SK-N-SH (cell line): ENCODE data around the gene ALPK3. TPM values are rescaled to one million over a fixed set of nuclear protein-coding genes. Genes with fewer than 3 reads are reported as not detected.

Experiments used
- CTCF ChIA-PET: fragments of 300-600, 350-600 bp; formaldehyde crosslinking; extraction: SDS; loops from one replicate; lab custom pipeline; 2021; lab: Yijun Ruan, JAX
- POLR2A ChIA-PET: fragments of 350-600 bp; sonication (Branson Sonifier 250); formaldehyde crosslinking; extraction: SDS; loops from one replicate; lab custom pipeline; 2020; ENCODE audit warnings: antibody characterized with exemption, inconsistent platforms; lab: Yijun Ruan, JAX
- DNase-seq: peaks from one replicate; pipeline ENCODE4 v3.0.0; 2012
- H2AFZ ChIP-seq: fragments of 200-600 bp; sonication (generic); 2 replicates; pipeline ENCODE4 v1.8.1; 2016; ENCODE audit warnings: antibody characterized with exemption, mild to moderate bottlenecking, low read depth
- H3F3A ChIP-seq: fragments of 200-600 bp; sonication (generic); replicated peaks from 2 replicates; pipeline ENCODE3; 2016; ENCODE audit warnings: antibody characterized with exemption, mild to moderate bottlenecking; ENCODE audit not compliant: insufficient read depth
- H3K27ac ChIP-seq, 2 experiments: fragments of 200-500 bp in 1 of 2; fragments of 200-600 bp in 1 of 2; sonication (Bioruptor generic) in 1 of 2; sonication (generic), shearing (Covaris generic) in 1 of 2; 2 replicates each; pipeline versions ENCODE4 v1.5.1 to v1.6.1; 2014 to 2016; ENCODE audit warnings: low read depth in 2 of 2, inconsistent platforms in 1 of 2, low read length in 1 of 2, mild to moderate bottlenecking in 1 of 2, mixed read lengths in 1 of 2
- H3K27me3 ChIP-seq: fragments of 200-600 bp; sonication (generic), shearing (Covaris generic); 2 replicates; pipeline ENCODE4 v1.6.1; 2016; ENCODE audit warnings: mixed run types; ENCODE audit not compliant: insufficient read depth
- H3K36me3 ChIP-seq, 2 experiments: fragments of 200-500 bp in 1 of 2; fragments of 200-600 bp in 1 of 2; sonication (Bioruptor generic) in 1 of 2; sonication (generic) in 1 of 2; replicated peaks in 1 of 2; 2 replicates each; pipeline versions ENCODE3 to v1.5.1; 2014 to 2016; ENCODE audit warnings: low read length in 1 of 2, mild to moderate bottlenecking in 1 of 2; ENCODE audit not compliant: insufficient read depth in 2 of 2, control insufficient read depth in 1 of 2
- H3K4me1 ChIP-seq, 2 experiments: fragments of 200-500 bp in 1 of 2; fragments of 200-600 bp in 1 of 2; sonication (Bioruptor generic) in 1 of 2; sonication (generic), shearing (Covaris generic) in 1 of 2; 2 replicates each; pipeline versions ENCODE4 v1.5.1 to v1.6.1; 2014 to 2016; ENCODE audit warnings: low read depth in 1 of 2, low read length in 1 of 2, mixed run types in 1 of 2; ENCODE audit not compliant: insufficient read depth in 2 of 2, control insufficient read depth in 1 of 2
- H3K4me2 ChIP-seq: fragments of 200-600 bp; sonication (generic), shearing (Covaris generic); 2 replicates; pipeline ENCODE4 v1.6.1; 2017; ENCODE audit warnings: mixed run types
- H3K4me3 ChIP-seq, 2 experiments: fragments of 200-500 bp in 1 of 2; fragments of 200-600 bp in 1 of 2; sonication (Bioruptor generic) in 1 of 2; sonication (generic), shearing (Covaris generic) in 1 of 2; 2 replicates each; pipeline versions ENCODE4 v1.5.1 to v1.8.1; 2014 to 2016; ENCODE audit warnings: low read depth in 2 of 2, inconsistent platforms in 1 of 2, low read length in 1 of 2, mild to moderate bottlenecking in 1 of 2, mixed read lengths in 1 of 2, moderate library complexity in 1 of 2
- H3K79me2 ChIP-seq: fragments of 200-600 bp; sonication (generic); 2 replicates; pipeline ENCODE4 v1.8.1; 2017; ENCODE audit warnings: mild to moderate bottlenecking; ENCODE audit not compliant: insufficient read depth
- H3K9ac ChIP-seq: fragments of 200-600 bp; sonication (generic); 2 replicates; pipeline ENCODE4 v1.6.1; 2017; ENCODE audit warnings: mixed run types
- H3K9me2 ChIP-seq: fragments of 200-600 bp; sonication (generic); 2 replicates; pipeline ENCODE4 v1.6.1; 2017; ENCODE audit warnings: mixed run types
- H3K9me3 ChIP-seq: fragments of 200-600 bp; sonication (generic); 2 replicates; pipeline ENCODE4 v1.6.1; 2017; ENCODE audit warnings: mixed run types, mild to moderate bottlenecking, moderate library complexity
- H4K20me1 ChIP-seq: fragments of 200-600 bp; sonication (generic); 2 replicates; pipeline ENCODE4 v1.6.1; 2017; ENCODE audit warnings: mild to moderate bottlenecking, mixed run types; ENCODE audit not compliant: insufficient read depth
- CHD2 ChIP-seq: fragments of 150-350 bp; IDR thresholded peaks from 2 replicates; pipeline ENCODE4 v1.6.1; 2018; ENCODE audit warnings: low read length; ENCODE audit not compliant: partially characterized antibody
- ELF1 ChIP-seq: IDR thresholded peaks from 2 replicates; pipeline ENCODE4 v1.4.0; 2012
- EP300 ChIP-seq, 2 experiments: IDR thresholded peaks; 2 replicates each; pipeline versions ENCODE4 v1.4.0 to v1.6.1; 2012; ENCODE audit warnings: borderline replicate concordance in 1 of 2, low read depth in 1 of 2, low read length in 1 of 2
- EZH2phosphoT487 ChIP-seq: fragments of 200-600 bp; sonication (generic); IDR thresholded peaks from 2 replicates; pipeline ENCODE4 v1.6.1; 2017; ENCODE audit warnings: low read depth, mixed run types, mild to moderate bottlenecking, antibody characterized with exemption, moderate library complexity, borderline replicate concordance
- GATA2 ChIP-seq: sonication (generic); formaldehyde crosslinking; IDR thresholded peaks from 2 replicates; pipeline ENCODE4 v1.5.0; 2020; ENCODE audit warnings: mild to moderate bottlenecking, missing genetic modification reagents
- JUND ChIP-seq: IDR thresholded peaks from 2 replicates; pipeline ENCODE4 v1.4.0; 2012
- MXI1 ChIP-seq: IDR thresholded peaks from 2 replicates; pipeline ENCODE4 v1.6.1; 2012; ENCODE audit warnings: mild to moderate bottlenecking, low read depth, low read length, improper control_type of control experiment
- NFIC ChIP-seq: IDR thresholded peaks from 2 replicates; pipeline ENCODE4 v1.4.0; 2012; ENCODE audit warnings: borderline replicate concordance
- NRF1 ChIP-seq: IDR thresholded peaks from 2 replicates; pipeline ENCODE4 v1.6.1; 2012; ENCODE audit warnings: low read depth, mild to moderate bottlenecking, low read length
- POLR2AphosphoS5 ChIP-seq: IDR thresholded peaks from 2 replicates; pipeline ENCODE4 v1.6.1; 2012; ENCODE audit warnings: low read depth, low read length
- RAD21 ChIP-seq: IDR thresholded peaks from 2 replicates; pipeline ENCODE4 v1.6.1; 2012; ENCODE audit warnings: mild to moderate bottlenecking, low read length
- SIN3A ChIP-seq: IDR thresholded peaks from 2 replicates; pipeline ENCODE4 v1.6.1; 2012; ENCODE audit warnings: low read depth, mild to moderate bottlenecking, low read length, moderate library complexity, borderline replicate concordance
- SMC3 ChIP-seq: IDR thresholded peaks from 2 replicates; pipeline ENCODE4 v1.6.1; 2012; ENCODE audit warnings: low read depth, low read length, improper control_type of control experiment
- TAF1 ChIP-seq: IDR thresholded peaks from 2 replicates; pipeline ENCODE4 v1.6.1; 2012; ENCODE audit warnings: low read depth, mild to moderate bottlenecking, low read length, moderate library complexity, borderline replicate concordance
- WGBS: methylation state at CpG from one replicate; pipeline ENCODE4 v1.1.6; 2017; ENCODE audit warnings: low lambda C conversion rate; 5-methylcytosine and 5-hydroxymethylcytosine counted together
- polyA plus RNA-seq, 3 experiments: library from polyadenylated mRNA; depleted of rRNA; stranded (reverse); fragments of >200 nt; gene quantifications; 2 replicates each; pipeline ENCODE4 v1.2.3, GENCODE V29; 2012
- TF ChIP-seq, protein P1 (sequence below): IDR thresholded peaks from 2 replicates; pipeline ENCODE4 v1.4.0; 2012; ENCODE audit warnings: low read depth
- TF ChIP-seq, protein P2 (sequence below): IDR thresholded peaks from 2 replicates; pipeline ENCODE4; 2012
- TF ChIP-seq, protein P3 (sequence below): IDR thresholded peaks from 2 replicates; pipeline ENCODE4 v1.6.1; 2012; ENCODE audit warnings: mild to moderate bottlenecking, low read depth, low read length, moderate library complexity
- TF ChIP-seq, protein P4 (sequence below): IDR thresholded peaks from 2 replicates; pipeline ENCODE4 v1.4.0; 2012; ENCODE audit warnings: low read depth, borderline replicate concordance

Gene ALPK3
- polyA plus RNA-seq, 1 of the 3 experiments (the other 2 are of a cell fraction), result 0.16 TPM

DNA sequence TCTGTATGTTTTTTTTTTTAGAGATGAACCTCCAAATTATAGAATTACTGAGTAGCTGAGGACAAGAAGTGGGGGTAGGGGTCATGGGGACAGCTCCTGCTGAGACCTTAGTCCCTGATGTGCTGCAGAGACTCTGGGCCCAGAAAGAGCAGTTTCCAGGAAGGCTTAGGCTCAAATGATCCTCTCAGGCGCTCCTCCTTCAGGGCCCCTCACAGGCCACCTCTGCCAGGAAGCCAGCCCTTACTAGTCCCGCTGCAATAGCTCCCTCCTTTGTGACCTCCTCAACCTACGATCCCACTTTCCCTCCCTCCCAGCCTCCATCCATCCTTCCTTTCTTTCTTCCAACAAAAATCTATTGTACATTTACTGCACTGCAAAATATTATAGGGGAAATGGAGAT lies 91.9 kb downstream of the ALPK3 start:
- H3K36me3 ChIP-seq, result no peaks in the 10 kb centered on the region
- no peak overlapping the region; a peak in 1 of 4 replicates for H3K27ac ChIP-seq
- peaks cover 22% of the 10 kb centered on the region for H3F3A ChIP-seq
- H3K9ac ChIP-seq, result no peak overlapping the region
- no peak overlapping the region for H3K4me3 ChIP-seq
- no peaks in the 10 kb centered on the region for H4K20me1 ChIP-seq
- H3K4me2 ChIP-seq, result no peak overlapping the region
- TF ChIP-seq, protein P1, sequence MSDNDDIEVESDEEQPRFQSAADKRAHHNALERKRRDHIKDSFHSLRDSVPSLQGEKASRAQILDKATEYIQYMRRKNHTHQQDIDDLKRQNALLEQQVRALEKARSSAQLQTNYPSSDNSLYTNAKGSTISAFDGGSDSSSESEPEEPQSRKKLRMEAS, result no peak
- TF ChIP-seq, protein P2, sequence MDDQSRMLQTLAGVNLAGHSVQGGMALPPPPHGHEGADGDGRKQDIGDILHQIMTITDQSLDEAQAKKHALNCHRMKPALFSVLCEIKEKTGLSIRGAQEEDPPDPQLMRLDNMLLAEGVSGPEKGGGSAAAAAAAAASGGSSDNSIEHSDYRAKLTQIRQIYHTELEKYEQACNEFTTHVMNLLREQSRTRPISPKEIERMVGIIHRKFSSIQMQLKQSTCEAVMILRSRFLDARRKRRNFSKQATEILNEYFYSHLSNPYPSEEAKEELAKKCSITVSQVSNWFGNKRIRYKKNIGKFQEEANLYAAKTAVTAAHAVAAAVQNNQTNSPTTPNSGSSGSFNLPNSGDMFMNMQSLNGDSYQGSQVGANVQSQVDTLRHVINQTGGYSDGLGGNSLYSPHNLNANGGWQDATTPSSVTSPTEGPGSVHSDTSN, result no peak
- TF ChIP-seq, protein P3, sequence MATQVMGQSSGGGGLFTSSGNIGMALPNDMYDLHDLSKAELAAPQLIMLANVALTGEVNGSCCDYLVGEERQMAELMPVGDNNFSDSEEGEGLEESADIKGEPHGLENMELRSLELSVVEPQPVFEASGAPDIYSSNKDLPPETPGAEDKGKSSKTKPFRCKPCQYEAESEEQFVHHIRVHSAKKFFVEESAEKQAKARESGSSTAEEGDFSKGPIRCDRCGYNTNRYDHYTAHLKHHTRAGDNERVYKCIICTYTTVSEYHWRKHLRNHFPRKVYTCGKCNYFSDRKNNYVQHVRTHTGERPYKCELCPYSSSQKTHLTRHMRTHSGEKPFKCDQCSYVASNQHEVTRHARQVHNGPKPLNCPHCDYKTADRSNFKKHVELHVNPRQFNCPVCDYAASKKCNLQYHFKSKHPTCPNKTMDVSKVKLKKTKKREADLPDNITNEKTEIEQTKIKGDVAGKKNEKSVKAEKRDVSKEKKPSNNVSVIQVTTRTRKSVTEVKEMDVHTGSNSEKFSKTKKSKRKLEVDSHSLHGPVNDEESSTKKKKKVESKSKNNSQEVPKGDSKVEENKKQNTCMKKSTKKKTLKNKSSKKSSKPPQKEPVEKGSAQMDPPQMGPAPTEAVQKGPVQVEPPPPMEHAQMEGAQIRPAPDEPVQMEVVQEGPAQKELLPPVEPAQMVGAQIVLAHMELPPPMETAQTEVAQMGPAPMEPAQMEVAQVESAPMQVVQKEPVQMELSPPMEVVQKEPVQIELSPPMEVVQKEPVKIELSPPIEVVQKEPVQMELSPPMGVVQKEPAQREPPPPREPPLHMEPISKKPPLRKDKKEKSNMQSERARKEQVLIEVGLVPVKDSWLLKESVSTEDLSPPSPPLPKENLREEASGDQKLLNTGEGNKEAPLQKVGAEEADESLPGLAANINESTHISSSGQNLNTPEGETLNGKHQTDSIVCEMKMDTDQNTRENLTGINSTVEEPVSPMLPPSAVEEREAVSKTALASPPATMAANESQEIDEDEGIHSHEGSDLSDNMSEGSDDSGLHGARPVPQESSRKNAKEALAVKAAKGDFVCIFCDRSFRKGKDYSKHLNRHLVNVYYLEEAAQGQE, result no peak
- no peak for TF ChIP-seq CHD2
- no peak for TF ChIP-seq EZH2phosphoT487
- no peak for TF ChIP-seq RAD21
- no peak for TF ChIP-seq SMC3
- no peak for TF ChIP-seq SIN3A
- TF ChIP-seq, protein P4, sequence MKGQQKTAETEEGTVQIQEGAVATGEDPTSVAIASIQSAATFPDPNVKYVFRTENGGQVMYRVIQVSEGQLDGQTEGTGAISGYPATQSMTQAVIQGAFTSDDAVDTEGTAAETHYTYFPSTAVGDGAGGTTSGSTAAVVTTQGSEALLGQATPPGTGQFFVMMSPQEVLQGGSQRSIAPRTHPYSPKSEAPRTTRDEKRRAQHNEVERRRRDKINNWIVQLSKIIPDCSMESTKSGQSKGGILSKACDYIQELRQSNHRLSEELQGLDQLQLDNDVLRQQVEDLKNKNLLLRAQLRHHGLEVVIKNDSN, result no peak
- TF ChIP-seq ELF1, result no peak
- 96% methylated on average over 3 of the region's 3 CpGs for whole genome bisulfite sequencing
- H3K4me1 ChIP-seq, result peaks cover 24 to 35% of the 10 kb centered on the region in 2 experiments; a peak in 3 of 4 replicates
- H3K79me2 ChIP-seq, result no peaks in the 10 kb centered on the region
- no peaks in the 10 kb centered on the region for H3K27me3 ChIP-seq
- no peaks in the 10 kb centered on the region for H3K9me2 ChIP-seq
- POLR2A ChIA-PET, result no interaction called here
- CTCF ChIA-PET, result interaction anchor here (1.0 to 3.3 kb wide), 5 partner anchors 19 to 68 kb away, joined by 3 to 14 read pairs (median 4); no protein-coding TSS in a partner anchor
- H3K9me3 ChIP-seq, result no peaks in the 10 kb centered on the region
- DNase-seq, result no peak
- H2AFZ ChIP-seq, result no peak overlapping the region

DNA sequence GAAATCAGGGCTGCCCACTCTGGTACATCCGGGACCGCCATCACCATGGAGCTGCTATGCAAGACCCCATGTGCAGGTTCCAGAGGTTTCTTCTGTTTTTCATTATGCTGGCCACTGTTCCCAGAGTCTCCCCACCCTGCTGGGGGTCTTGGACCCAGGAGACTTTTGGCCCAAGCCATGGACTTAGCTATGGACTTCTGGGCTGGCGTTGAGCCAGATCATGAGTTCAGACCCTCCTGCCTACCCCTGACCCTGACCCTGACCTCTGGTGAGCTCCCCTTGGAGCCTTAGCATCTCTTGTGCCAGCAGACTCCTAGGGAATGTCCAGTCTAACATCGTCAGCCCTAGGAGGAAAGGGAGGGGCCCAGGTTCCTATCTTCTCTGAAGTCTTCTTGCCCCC lies 92.6 kb downstream of the ALPK3 start:
- no peak overlapping the region for H3K27ac ChIP-seq
- no peaks in the 10 kb centered on the region for H3K9me3 ChIP-seq
- H3K36me3 ChIP-seq, result no peaks in the 10 kb centered on the region
- no peak overlapping the region for H3K4me2 ChIP-seq
- H3K9me2 ChIP-seq, result no peaks in the 10 kb centered on the region
- POLR2A ChIA-PET, result no interaction called here
- H3F3A ChIP-seq, result peaks cover 22% of the 10 kb centered on the region
- DNase-seq, result no peak
- H4K20me1 ChIP-seq, result no peaks in the 10 kb centered on the region
- no peaks in the 10 kb centered on the region for H3K27me3 ChIP-seq
- no peak overlapping the region for H3K9ac ChIP-seq
- CTCF ChIA-PET, result interaction anchor here (0.9 to 3.3 kb wide), 5 partner anchors 16 to 68 kb away, joined by 3 to 14 read pairs (median 4); no protein-coding TSS in a partner anchor
- no peak overlapping the region for H3K4me3 ChIP-seq
- peaks cover 30 to 35% of the 10 kb centered on the region in 2 experiments; a peak in 3 of 4 replicates for H3K4me1 ChIP-seq
- 92% methylated on average over 3 of the region's 4 CpGs for WGBS
- no peaks in the 10 kb centered on the region for H3K79me2 ChIP-seq
- H2AFZ ChIP-seq, result no peak overlapping the region
- TF ChIP-seq MXI1, result no peak
- no peak for TF ChIP-seq GATA2 (CRISPR knock-in tag)
- no peak for TF ChIP-seq POLR2AphosphoS5
- TF ChIP-seq, protein P3, result no peak
- no peak for TF ChIP-seq JUND
- TF ChIP-seq NFIC, result no peak
- no peak for TF ChIP-seq TAF1
- TF ChIP-seq NRF1, result no peak
- no peak for TF ChIP-seq RAD21
- TF ChIP-seq EP300 (IDR thresholded peaks at IDR 0.05; ENCODE audit: borderline replicate concordance in 1 of 2, low read depth in 1 of 2, low read length in 1 of 2), result no peak
